Caki2 (cell line): Measurements from ENCODE around the gene SERPINI2. TPM values are rescaled to one million over a fixed set of nuclear protein-coding genes. Genes with fewer than 3 reads are reported as not detected.

Experiments
- DNase-seq: peaks from one replicate; pipeline ENCODE4 v3.0.0-alpha.2; 2015; ENCODE audit warnings: low read depth
- in situ Hi-C: cut with HindIII; loops from 2 replicates; pipeline ENCODE4 v1.10.0; 2016; ENCODE audit warnings: low sequenced_read_pairs, low pct_unique_long_range_greater_than_20kb, mixed read lengths
- total RNA-seq: library from RNA; depleted of rRNA; stranded (reverse); fragments of >200 nt; shearing (Covaris generic); gene quantifications from 2 replicates; pipeline ENCODE4 v1.2.3, GENCODE V29; 2014; ENCODE audit warnings: low replicate concordance; rRNA removed

SERPINI2 gene, protein sequence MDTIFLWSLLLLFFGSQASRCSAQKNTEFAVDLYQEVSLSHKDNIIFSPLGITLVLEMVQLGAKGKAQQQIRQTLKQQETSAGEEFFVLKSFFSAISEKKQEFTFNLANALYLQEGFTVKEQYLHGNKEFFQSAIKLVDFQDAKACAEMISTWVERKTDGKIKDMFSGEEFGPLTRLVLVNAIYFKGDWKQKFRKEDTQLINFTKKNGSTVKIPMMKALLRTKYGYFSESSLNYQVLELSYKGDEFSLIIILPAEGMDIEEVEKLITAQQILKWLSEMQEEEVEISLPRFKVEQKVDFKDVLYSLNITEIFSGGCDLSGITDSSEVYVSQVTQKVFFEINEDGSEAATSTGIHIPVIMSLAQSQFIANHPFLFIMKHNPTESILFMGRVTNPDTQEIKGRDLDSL
- 1.8 TPM in 1 of 2 replicates, not detected in the other for total RNA-seq

DNA sequence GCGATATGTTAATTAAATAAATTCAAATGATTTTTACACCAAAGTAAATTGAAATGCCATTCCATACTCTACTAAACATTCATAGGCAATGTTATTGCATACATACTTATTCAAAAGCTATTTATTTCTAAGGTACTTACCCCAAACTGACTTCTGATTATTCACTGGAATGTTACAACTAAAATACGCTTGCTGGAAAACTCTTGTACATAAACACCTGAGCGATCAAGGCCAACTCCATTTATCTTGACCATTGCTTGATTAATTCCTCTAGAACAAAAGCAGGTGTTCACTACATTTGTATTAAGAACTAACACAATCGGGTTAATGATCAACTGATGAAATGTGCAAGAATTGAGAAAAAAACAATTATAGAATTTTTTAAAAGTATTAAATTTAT lies at the start of gene SERPINI2:
Gene SERPINI2, minus strand, starts transcription at position 180 of the 400 bp plus-strand sequence. CDS start 2,208 bp downstream, outside the sequence.
- DNase-seq = no peak

GRCh38 chr3:167521006-167521355 lies 47.1 kb upstream of the SERPINI2 start:
- DNase-seq = no peak
- in situ Hi-C loops = no loop called here

More for the DNA sequence above, at the start of gene SERPINI2:
- in situ Hi-C loops = no loop called here

- in situ Hi-C loops = no loop called here
- no peak for DNase-seq
These were observed 46.6 kb upstream of the SERPINI2 start for GRCh38 chr3:167520266-167521005.

DNA sequence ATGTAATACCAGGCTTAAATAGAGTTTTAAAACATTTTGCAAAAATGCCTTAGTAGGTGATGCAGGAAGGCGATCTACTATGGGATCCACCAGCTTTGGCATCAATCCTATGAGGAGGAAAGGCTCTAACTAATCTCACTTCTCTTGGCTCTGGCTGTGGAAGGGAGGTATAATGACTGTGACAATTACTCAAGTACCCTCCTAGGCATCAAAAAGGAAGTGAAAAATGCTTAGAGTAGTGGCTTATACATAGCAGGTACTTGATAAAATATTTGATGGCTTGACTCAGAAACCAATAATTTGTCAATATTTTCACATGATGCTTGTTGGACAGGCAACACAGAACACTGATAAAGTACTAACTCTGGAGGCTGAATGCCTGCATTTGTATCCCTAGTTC lies 34.1 kb upstream of the SERPINI2 start:
- in situ Hi-C loops = no loop called here
- no peak for DNase-seq

DNA sequence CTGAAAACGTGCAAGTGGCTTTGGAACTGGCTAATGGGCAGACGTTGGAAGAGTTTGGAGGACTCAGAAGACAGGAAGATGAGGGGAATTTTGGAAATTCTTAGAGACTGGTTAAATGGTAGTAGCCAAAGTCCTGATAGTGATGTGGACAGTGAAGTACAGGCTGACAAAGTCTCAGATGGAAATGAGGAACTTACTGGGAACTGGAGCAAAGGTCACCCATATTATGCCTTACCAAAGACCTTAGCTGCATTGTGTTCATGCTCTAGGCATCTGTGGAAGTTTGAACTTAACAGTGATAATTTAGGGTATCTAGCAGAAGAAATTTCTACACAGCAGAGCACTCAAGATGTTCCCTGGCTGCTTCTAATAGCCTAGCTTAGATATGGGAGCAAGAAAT lies 28.6 kb upstream of the SERPINI2 start:
- in situ Hi-C loops = no loop called here
- DNase-seq = no peak

GRCh38 chr3:167501941-167502340 lies 28.1 kb upstream of the SERPINI2 start:
- no peak for DNase-seq
- in situ Hi-C loops = no loop called here

GRCh38 chr3:167497903-167498302 lies 24.1 kb upstream of the SERPINI2 start:
- no peak for DNase-seq
- in situ Hi-C loops = no loop called here

DNA sequence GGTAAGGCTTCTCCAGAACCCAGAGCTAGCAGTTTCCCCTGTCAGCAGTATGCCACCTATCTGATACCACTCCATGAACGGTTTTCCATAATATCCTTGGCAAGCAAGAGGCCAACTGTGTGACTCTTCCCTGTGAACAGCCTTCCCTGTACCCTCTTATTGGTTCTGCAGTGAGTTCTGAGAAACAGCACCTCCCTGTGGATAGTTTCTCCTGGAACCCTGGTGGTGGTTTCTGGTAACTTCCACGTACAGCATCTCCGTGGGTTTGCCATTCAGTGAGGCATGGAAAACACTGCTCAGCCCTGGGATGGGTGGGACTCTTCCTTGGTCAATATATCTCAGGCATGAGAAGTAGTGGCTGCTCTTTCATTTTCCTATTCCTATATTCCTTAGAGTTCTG lies 19.4 kb upstream of the SERPINI2 start:
- in situ Hi-C loops = no loop called here
- DNase-seq = peak; percentile 7

GRCh38 chr3:167491621-167492020 lies 17.8 kb upstream of the SERPINI2 start:
- no peak for DNase-seq
- in situ Hi-C loops = no loop called here

- in situ Hi-C loops = no loop called here
- DNase-seq = no peak
These were observed 15.7 kb upstream of the SERPINI2 start for GRCh38 chr3:167489571-167489970.

- no peak for DNase-seq
- in situ Hi-C loops = no loop called here
These were observed 13.7 kb upstream of the SERPINI2 start for GRCh38 chr3:167487556-167487955.

DNA sequence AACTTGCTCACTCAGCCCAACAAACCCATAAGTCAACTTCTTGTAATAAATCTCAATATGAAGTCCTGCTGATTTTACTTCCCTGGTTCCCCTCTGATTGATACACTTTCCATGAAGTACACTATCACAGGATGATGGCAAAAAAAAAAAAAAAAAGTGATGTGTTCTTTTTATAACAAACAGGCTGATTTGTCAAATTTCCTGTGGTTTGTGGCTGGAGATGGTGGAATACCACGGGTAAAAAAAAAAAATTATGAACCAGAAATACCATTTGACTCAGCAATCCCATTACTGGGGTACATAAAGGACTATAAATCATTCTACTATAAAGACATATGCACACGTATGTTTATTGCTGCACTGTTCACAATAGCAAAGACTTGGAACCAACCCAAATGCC lies 10.7 kb upstream of the SERPINI2 start:
- in situ Hi-C loops = no loop called here
- no peak for DNase-seq

- no peak for DNase-seq
- in situ Hi-C loops = no loop called here
These were observed 10.1 kb upstream of the SERPINI2 start for GRCh38 chr3:167483708-167484475.

GRCh38 chr3:167481164-167481563 lies 7.3 kb upstream of the SERPINI2 start:
- DNase-seq = no peak
- in situ Hi-C loops = no loop called here

DNA sequence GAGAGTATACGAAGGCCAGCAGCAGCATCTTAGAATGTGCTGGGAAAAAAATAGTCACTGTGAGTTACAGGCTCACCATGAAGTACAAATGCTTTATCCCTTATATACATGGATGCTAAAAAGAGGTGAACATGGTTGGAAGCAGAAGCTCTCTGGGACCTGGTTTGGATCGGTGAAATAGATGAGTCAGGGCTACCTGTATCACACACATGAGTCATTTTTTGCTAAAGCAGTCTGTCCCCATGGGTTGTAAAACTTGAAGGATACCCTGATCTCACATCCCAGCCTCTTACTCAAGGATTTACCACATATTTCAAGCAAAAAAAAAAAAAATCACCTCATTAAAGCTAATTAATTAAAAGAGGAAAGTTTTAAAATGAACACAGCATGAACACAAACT lies 6.9 kb upstream of the SERPINI2 start:
- no peak for DNase-seq
- in situ Hi-C loops = no loop called here

GRCh38 chr3:167469381-167469780 lies 4.5 kb downstream of the SERPINI2 start:
- DNase-seq = no peak
- in situ Hi-C loops = no loop called here

DNA sequence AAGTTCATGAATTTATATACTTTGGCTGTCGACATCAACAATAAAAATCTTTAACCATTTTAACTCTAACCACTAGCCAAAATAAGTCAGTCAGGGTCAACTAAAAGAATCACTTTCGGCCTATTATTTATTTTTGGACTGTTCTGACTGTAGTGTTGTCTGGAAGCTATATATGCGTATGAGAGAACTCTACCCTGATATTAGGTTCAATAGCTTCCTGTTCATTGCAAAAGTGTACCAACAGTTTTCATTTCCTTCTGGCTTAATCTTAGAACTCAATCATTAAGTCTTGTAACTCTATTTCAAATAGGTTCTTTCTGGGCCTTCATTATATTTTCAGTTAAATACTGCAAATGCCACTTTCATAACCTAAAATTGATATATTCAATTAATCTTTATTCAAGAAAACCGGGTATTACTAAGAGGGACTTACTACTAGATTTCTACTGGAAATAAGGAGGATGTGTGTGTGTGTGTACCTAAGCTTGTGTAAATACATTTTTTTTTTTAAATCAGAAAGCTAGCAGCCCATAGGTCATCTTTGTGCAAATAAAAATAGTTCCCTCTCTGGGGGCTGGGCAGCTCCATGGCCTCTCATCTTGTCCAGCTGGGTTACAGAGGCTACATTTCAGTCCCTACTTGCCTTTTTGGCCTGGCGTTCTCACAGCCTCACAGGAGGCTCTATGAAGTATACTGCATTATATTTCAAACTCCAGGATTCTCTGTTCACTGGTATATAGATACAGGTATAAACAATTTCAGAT lies 5.8 kb downstream of the SERPINI2 start:
- in situ Hi-C loops = no loop called here
- no peak for DNase-seq

GRCh38 chr3:167466966-167467365 lies 6.9 kb downstream of the SERPINI2 start:
- no peak for DNase-seq
- in situ Hi-C loops = no loop called here
